Brain pericyte (primary cell): Measurements from ENCODE around the gene CMIP.

ENCODE experiments used
- DNase-seq: peaks from one replicate; pipeline ENCODE4 v3.0.0-alpha.2; 2012; ENCODE audit warnings: low read depth, low spot score

The CMIP gene

GRCh38 chr16:81478876-81479511, 34.4 kb downstream of the CMIP start:
- DNase-seq = no peak

GRCh38 chr16:81480606-81481206, 36.1 kb downstream of the CMIP start:
- DNase-seq = no peak

- DNase-seq = no peak
Observed at GRCh38 chr16:81481207-81481821, 36.7 kb downstream of the CMIP start.

- no peak for DNase-seq
Observed at GRCh38 chr16:81482329-81483063, 37.9 kb downstream of the CMIP start.

GRCh38 chr16:81483064-81483969, 38.7 kb downstream of the CMIP start:
- no peak for DNase-seq

- DNase-seq = no peak
Observed at GRCh38 chr16:81483970-81484595, 39.5 kb downstream of the CMIP start.

- no peak for DNase-seq
Observed at GRCh38 chr16:81484908-81485624, 40.5 kb downstream of the CMIP start.

GRCh38 chr16:81485824-81486539, 41.4 kb downstream of the CMIP start:
- peak; percentile 70 for DNase-seq

- DNase-seq = peak; percentile 98
Observed at GRCh38 chr16:81486540-81487061, 42.0 kb downstream of the CMIP start.

- no peak for DNase-seq
Observed at GRCh38 chr16:81487301-81487720, 42.7 kb downstream of the CMIP start.

- no peak for DNase-seq
Observed at GRCh38 chr16:81488687-81489411, 44.2 kb downstream of the CMIP start.

- no peak for DNase-seq
Observed at GRCh38 chr16:81489547-81490267, 45.1 kb downstream of the CMIP start.

GRCh38 chr16:81491541-81492188, 47.1 kb downstream of the CMIP start:
- no peak for DNase-seq

- DNase-seq = no peak
Observed at GRCh38 chr16:81492311-81492761, 47.7 kb downstream of the CMIP start.

- no peak for DNase-seq
Observed at GRCh38 chr16:81492965-81493754, 48.6 kb downstream of the CMIP start.

GRCh38 chr16:81493755-81494433, 49.3 kb downstream of the CMIP start:
- no peak for DNase-seq
